HEK293T (cell line): ENCODE measurements around the gene LGALS3BP.

Experiments used
- CTCF ChIA-PET: fragments of 350-600 bp; formaldehyde crosslinking; extraction: SDS; loops from one replicate; lab custom pipeline; 2021; ENCODE audit warnings: antibody characterized with exemption, inconsistent platforms; lab: Yijun Ruan, JAX
- POLR2A ChIA-PET: fragments of 350-600 bp; formaldehyde crosslinking; extraction: SDS; loops from one replicate; lab custom pipeline; 2020; ENCODE audit warnings: antibody characterized with exemption, inconsistent platforms; lab: Yijun Ruan, JAX
- DNase-seq: peaks from one replicate; pipeline ENCODE4 v3.0.0; 2012; ENCODE audit warnings: mixed read lengths; ENCODE audit errors: extremely low spot score
- ARNT ChIP-seq: fragments of 450-650 bp; IDR thresholded peaks from 2 replicates; pipeline ENCODE4 v1.6.1; 2017; ENCODE audit warnings: mild to moderate bottlenecking
- BHLHE40 ChIP-seq: fragments of 450-650 bp; IDR thresholded peaks from 2 replicates; pipeline ENCODE4 v1.6.1; 2016; ENCODE audit warnings: mild to moderate bottlenecking, moderate library complexity, borderline replicate concordance
- CTBP1 ChIP-seq: fragments of 450-650 bp; IDR thresholded peaks from 2 replicates; pipeline ENCODE4 v1.6.1; 2016; ENCODE audit warnings: borderline replicate concordance
- ELF4 ChIP-seq: fragments of 450-650 bp; IDR thresholded peaks from 2 replicates; pipeline ENCODE4 v1.6.1; 2017; ENCODE audit warnings: antibody characterized with exemption
- FOXA1 ChIP-seq: fragments of 450-650 bp; IDR thresholded peaks from 2 replicates; pipeline ENCODE4 v1.6.1; 2016; ENCODE audit warnings: mild to moderate bottlenecking
- FOXK2 ChIP-seq: fragments of 450-650 bp; IDR thresholded peaks from 2 replicates; pipeline ENCODE4 v1.6.1; 2016; ENCODE audit warnings: mild to moderate bottlenecking
- FOXM1 ChIP-seq: fragments of 450-650 bp; IDR thresholded peaks from 2 replicates; pipeline ENCODE4 v1.6.1; 2017; ENCODE audit warnings: mild to moderate bottlenecking, borderline replicate concordance
- HDGF ChIP-seq: fragments of 450-650 bp; IDR thresholded peaks from 2 replicates; pipeline ENCODE4 v1.6.1; 2017; ENCODE audit warnings: antibody characterized with exemption, borderline replicate concordance
- L3MBTL2 ChIP-seq: fragments of 450-650 bp; conservative IDR thresholded peaks from 2 replicates; pipeline ENCODE4 v1.6.1; 2016; ENCODE audit warnings: mild to moderate bottlenecking
- LEF1 ChIP-seq: fragments of 450-650 bp; IDR thresholded peaks from 2 replicates; pipeline ENCODE4 v1.6.1; 2017; ENCODE audit warnings: mild to moderate bottlenecking, borderline replicate concordance
- NFRKB ChIP-seq: fragments of 450-650 bp; IDR thresholded peaks from 2 replicates; pipeline ENCODE4 v1.6.1; 2016; ENCODE audit warnings: mild to moderate bottlenecking, moderate library complexity
- PKNOX1 ChIP-seq: fragments of 450-650 bp; IDR thresholded peaks from 2 replicates; pipeline ENCODE4 v1.6.1; 2016
- SP1 ChIP-seq: fragments of 450-650 bp; IDR thresholded peaks from 2 replicates; pipeline ENCODE4 v1.6.1; 2017
- SUZ12 ChIP-seq: fragments of 450-650 bp; IDR thresholded peaks from 2 replicates; pipeline ENCODE4 v1.6.1; 2016; ENCODE audit warnings: mild to moderate bottlenecking
- TARDBP ChIP-seq: fragments of 450-650 bp; IDR thresholded peaks from 2 replicates; pipeline ENCODE4 v1.6.1; 2016
- ZNF384 ChIP-seq: fragments of 450-650 bp; IDR thresholded peaks from 2 replicates; pipeline ENCODE4 v1.6.1; 2016

Gene LGALS3BP

GRCh38 chr17:78999056-78999768 is 19.5 kb upstream of the LGALS3BP start:
- POLR2A ChIA-PET: no interaction called here
- no peak for DNase-seq
- no peak for TF ChIP-seq SUZ12
- no peak for TF ChIP-seq HDGF
- TF ChIP-seq LEF1: no peak
- TF ChIP-seq NFRKB: no peak
- no peak for TF ChIP-seq FOXA1
- TF ChIP-seq TARDBP: no peak
- TF ChIP-seq ARNT: no peak
- TF ChIP-seq FOXM1: no peak
- no peak for TF ChIP-seq PKNOX1
- no peak for TF ChIP-seq BHLHE40
- no peak for TF ChIP-seq SP1
- TF ChIP-seq L3MBTL2: no peak
- TF ChIP-seq ZNF384: no peak
- CTCF ChIA-PET: interaction anchor here (0.7 kb wide), 1 partner anchor 24 kb away, joined by 3 read pairs; no protein-coding TSS in a partner anchor

GRCh38 chr17:78998311-78999055 is 18.8 kb upstream of the LGALS3BP start:
- ChIA-PET CTCF (no interaction called here), POLR2A (no interaction called here)
- DNase-seq: no peak

GRCh38 chr17:78997881-78998280 is 18.2 kb upstream of the LGALS3BP start:
- TF ChIP-seq BHLHE40 (no peak), LEF1 (no peak), FOXA1 (no peak), SUZ12 (no peak), FOXK2 (no peak), ARNT (no peak), TARDBP (no peak), PKNOX1 (no peak), ZNF384 (no peak), FOXM1 (no peak), HDGF (no peak), L3MBTL2 (no peak), SP1 (no peak), NFRKB (no peak), CTBP1 (no peak), ELF4 (no peak)
- CTCF ChIA-PET: no interaction called here
- POLR2A ChIA-PET: no interaction called here
- no peak for DNase-seq

More at GRCh38 chr17:78998311-78999055, 18.8 kb upstream of the LGALS3BP start:
- TF ChIP-seq LEF1 (no peak), ARNT (no peak), FOXM1 (no peak)

GRCh38 chr17:78997231-78997741 is 17.6 kb upstream of the LGALS3BP start:
- CTCF ChIA-PET: no interaction called here
- POLR2A ChIA-PET: no interaction called here
- DNase-seq: no peak
- no peak for TF ChIP-seq SUZ12
- no peak for TF ChIP-seq CTBP1
- TF ChIP-seq NFRKB: no peak
- no peak for TF ChIP-seq BHLHE40
- no peak for TF ChIP-seq HDGF
- no peak for TF ChIP-seq FOXA1
- TF ChIP-seq ARNT: no peak
- no peak for TF ChIP-seq PKNOX1
- no peak for TF ChIP-seq FOXM1
- no peak for TF ChIP-seq TARDBP
- TF ChIP-seq ELF4: no peak
- TF ChIP-seq FOXK2: no peak
- TF ChIP-seq ZNF384: no peak
- TF ChIP-seq SP1: no peak
- TF ChIP-seq LEF1: no peak

- TF ChIP-seq LEF1: no peak
- no peak for TF ChIP-seq FOXM1
- CTCF ChIA-PET: interaction anchor here (1.0 kb wide), 1 partner anchor 45 kb away, joined by 4 read pairs; no protein-coding TSS in a partner anchor
- DNase-seq: no peak
- POLR2A ChIA-PET: no interaction called here
Measured at GRCh38 chr17:78996781-78997201, 17.1 kb upstream of the LGALS3BP start.
